MM.1S (cell line): ENCODE data around the gene ATP2C1.

Source experiments
- DNase-seq: peaks from one replicate; pipeline ENCODE4 v3.0.0-alpha.2; 2015
- H2AFZ ChIP-seq: fragments of 300-600 bp; sonication (generic); 2 replicates; pipeline ENCODE4 v1.6.0; 2016; ENCODE audit warnings: antibody characterized with exemption, low read length
- H3F3A ChIP-seq: fragments of 300-600 bp; sonication (generic); 2 replicates; pipeline ENCODE4 v1.6.1; 2016; ENCODE audit warnings: mild to moderate bottlenecking, antibody characterized with exemption, low read length, moderate library complexity, mixed read lengths; ENCODE audit not compliant: insufficient read depth
- H3K27ac ChIP-seq: fragments of 300-600 bp; sonication (generic); 2 replicates; pipeline ENCODE4 v1.5.1; 2016; ENCODE audit warnings: mild to moderate bottlenecking, low read length
- H3K27me3 ChIP-seq: fragments of 300-600 bp; sonication (generic); replicated peaks from 2 replicates; pipeline ENCODE4 v1.6.0; 2016; ENCODE audit warnings: low read length; ENCODE audit not compliant: insufficient read depth
- H3K36me3 ChIP-seq: fragments of 300-600 bp; sonication (generic); replicated peaks from 2 replicates; pipeline ENCODE4 v1.6.1; 2016; ENCODE audit warnings: mild to moderate bottlenecking, low read length, mixed read lengths; ENCODE audit not compliant: insufficient read depth
- H3K4me1 ChIP-seq: fragments of 300-600 bp; sonication (generic); 2 replicates; pipeline ENCODE4 v1.6.1; 2016; ENCODE audit warnings: low read length, mixed read lengths
- H3K4me2 ChIP-seq: fragments of 300-600 bp; sonication (generic); 2 replicates; pipeline ENCODE4 v1.6.0; 2016; ENCODE audit warnings: low read depth, low read length
- H3K4me3 ChIP-seq: fragments of 300-600 bp; sonication (generic); 2 replicates; pipeline ENCODE4 v1.5.1; 2016; ENCODE audit warnings: low read length, mixed read lengths
- H3K79me2 ChIP-seq: fragments of 300-600 bp; sonication (generic); 2 replicates; pipeline ENCODE4 v1.6.1; 2016; ENCODE audit warnings: mixed run types, low read length, mixed read lengths
- H3K9ac ChIP-seq: fragments of 300-600 bp; sonication (generic); 2 replicates; pipeline ENCODE4 v1.6.1; 2016; ENCODE audit warnings: low read length, mixed read lengths
- H3K9me2 ChIP-seq: fragments of 300-600 bp; sonication (generic); replicated peaks from 2 replicates; pipeline ENCODE4 v1.6.1; 2016; ENCODE audit warnings: mild to moderate bottlenecking, low read length, mixed read lengths; ENCODE audit not compliant: insufficient read depth
- H3K9me3 ChIP-seq: fragments of 300-600 bp; sonication (generic); replicated peaks from 2 replicates; pipeline ENCODE4 v1.6.1; 2016; ENCODE audit warnings: mild to moderate bottlenecking, low read length, mixed read lengths; ENCODE audit not compliant: insufficient read depth
- H4K20me1 ChIP-seq: fragments of 300-600 bp; sonication (generic); 2 replicates; pipeline ENCODE4 v1.6.1; 2016; ENCODE audit warnings: mild to moderate bottlenecking, low read length, moderate library complexity, mixed read lengths; ENCODE audit not compliant: insufficient read depth
- EZH2 ChIP-seq: fragments of 300-600 bp; sonication (generic); optimal IDR thresholded peaks from 2 replicates; pipeline ENCODE3; 2017; ENCODE audit warnings: low read depth, mild to moderate bottlenecking, antibody characterized with exemption, low read length, mixed read lengths
- EZH2phosphoT487 ChIP-seq: fragments of 300-600 bp; sonication (generic); IDR thresholded peaks from 2 replicates; pipeline ENCODE4 v1.6.1; 2018; ENCODE audit warnings: antibody characterized with exemption, low read length
- TF ChIP-seq, protein P1 (sequence below): fragments of 300-600 bp; sonication (generic); IDR thresholded peaks from 2 replicates; pipeline ENCODE4 v1.5.1; 2016; ENCODE audit warnings: antibody characterized with exemption, low read length, mixed read lengths

The ATP2C1 gene

GRCh38 chr3:131047582-131047981 lies 153.7 kb downstream of the ATP2C1 start:
- Histone ChIP-seq H3K36me3 (no peaks in the 10 kb centered on the region), H2AFZ (peak overlapping the region; percentile 78), H3F3A (0 out of 2 replicates have a peak, but pooled peaks cover 2% of the 10 kb centered on the region), H3K4me3 (peak overlapping the region; percentile 71), H3K79me2 (no peaks in the 10 kb centered on the region), H3K9me2 (no peaks in the 10 kb centered on the region), H3K27me3 (no peaks in the 10 kb centered on the region), H3K9ac (peak overlapping the region; percentile 64), H4K20me1 (no peaks in the 10 kb centered on the region), H3K4me2 (peak overlapping the region; percentile 66), H3K4me1 (peaks cover 10% of the 10 kb centered on the region; the same call in 1 of the 2 replicates), H3K27ac (peak overlapping the region; percentile 68; the same call in 1 of the 2 replicates), H3K9me3 (no peaks in the 10 kb centered on the region)
- no peak for TF ChIP-seq EZH2
- TF ChIP-seq, protein P1, sequence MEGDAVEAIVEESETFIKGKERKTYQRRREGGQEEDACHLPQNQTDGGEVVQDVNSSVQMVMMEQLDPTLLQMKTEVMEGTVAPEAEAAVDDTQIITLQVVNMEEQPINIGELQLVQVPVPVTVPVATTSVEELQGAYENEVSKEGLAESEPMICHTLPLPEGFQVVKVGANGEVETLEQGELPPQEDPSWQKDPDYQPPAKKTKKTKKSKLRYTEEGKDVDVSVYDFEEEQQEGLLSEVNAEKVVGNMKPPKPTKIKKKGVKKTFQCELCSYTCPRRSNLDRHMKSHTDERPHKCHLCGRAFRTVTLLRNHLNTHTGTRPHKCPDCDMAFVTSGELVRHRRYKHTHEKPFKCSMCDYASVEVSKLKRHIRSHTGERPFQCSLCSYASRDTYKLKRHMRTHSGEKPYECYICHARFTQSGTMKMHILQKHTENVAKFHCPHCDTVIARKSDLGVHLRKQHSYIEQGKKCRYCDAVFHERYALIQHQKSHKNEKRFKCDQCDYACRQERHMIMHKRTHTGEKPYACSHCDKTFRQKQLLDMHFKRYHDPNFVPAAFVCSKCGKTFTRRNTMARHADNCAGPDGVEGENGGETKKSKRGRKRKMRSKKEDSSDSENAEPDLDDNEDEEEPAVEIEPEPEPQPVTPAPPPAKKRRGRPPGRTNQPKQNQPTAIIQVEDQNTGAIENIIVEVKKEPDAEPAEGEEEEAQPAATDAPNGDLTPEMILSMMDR: peak; percentile 83
- TF ChIP-seq EZH2phosphoT487: no peak
- DNase-seq: peak; percentile 82

GRCh38 chr3:131048030-131048429 lies 154.1 kb downstream of the ATP2C1 start:
- H3K9me2 ChIP-seq: no peaks in the 10 kb centered on the region
- peak overlapping the region; percentile 71 for H3K4me3 ChIP-seq
- H3K27me3 ChIP-seq: no peaks in the 10 kb centered on the region
- peaks cover 10% of the 10 kb centered on the region; the same call in 1 of the 2 replicates for H3K4me1 ChIP-seq
- no peaks in the 10 kb centered on the region for H4K20me1 ChIP-seq
- H3K79me2 ChIP-seq: no peaks in the 10 kb centered on the region
- no peaks in the 10 kb centered on the region for H3K9me3 ChIP-seq
- TF ChIP-seq, protein P1: no peak
- TF ChIP-seq EZH2phosphoT487: no peak
- no peak for TF ChIP-seq EZH2
- peak overlapping the region; percentile 68; the same call in 1 of the 2 replicates for H3K27ac ChIP-seq
- 0 out of 2 replicates have a peak, but pooled peaks cover 2% of the 10 kb centered on the region for H3F3A ChIP-seq
- H2AFZ ChIP-seq: peak overlapping the region; percentile 78
- H3K4me2 ChIP-seq: peak overlapping the region; percentile 66
- no peaks in the 10 kb centered on the region for H3K36me3 ChIP-seq
- H3K9ac ChIP-seq: peak overlapping the region; percentile 64
- peak; percentile 49 for DNase-seq

- H3K9me3 ChIP-seq: no peaks in the 10 kb centered on the region
These were observed 156.1 kb downstream of the ATP2C1 start for GRCh38 chr3:131050001-131050400.

More at GRCh38 chr3:131050001-131050400, 156.1 kb downstream of the ATP2C1 start:
- Histone ChIP-seq H3K36me3 (no peaks in the 10 kb centered on the region), H3K4me1 (peaks cover 10% of the 10 kb centered on the region; the same call in 1 of the 2 replicates), H3K4me2 (no peak overlapping the region), H3K4me3 (no peak overlapping the region), H3K79me2 (no peaks in the 10 kb centered on the region), H4K20me1 (no peaks in the 10 kb centered on the region), H3K9me2 (no peaks in the 10 kb centered on the region), H3K27ac (no peak overlapping the region), H3F3A (0 out of 2 replicates have a peak, but pooled peaks cover 2% of the 10 kb centered on the region), H3K27me3 (no peaks in the 10 kb centered on the region), H2AFZ (no peak overlapping the region), H3K9ac (no peak overlapping the region)
- no peak for DNase-seq
- TF ChIP-seq EZH2phosphoT487 (no peak), EZH2 (no peak)
- TF ChIP-seq, protein P1: no peak
